ENCODE data around the gene HCAR1.
"Not testable (repeated sequence)": the region's sequence is repeated elsewhere in the genome, so short reads cannot be mapped to it uniquely, and the experiment has no call there.

The HCAR1 gene

DNA sequence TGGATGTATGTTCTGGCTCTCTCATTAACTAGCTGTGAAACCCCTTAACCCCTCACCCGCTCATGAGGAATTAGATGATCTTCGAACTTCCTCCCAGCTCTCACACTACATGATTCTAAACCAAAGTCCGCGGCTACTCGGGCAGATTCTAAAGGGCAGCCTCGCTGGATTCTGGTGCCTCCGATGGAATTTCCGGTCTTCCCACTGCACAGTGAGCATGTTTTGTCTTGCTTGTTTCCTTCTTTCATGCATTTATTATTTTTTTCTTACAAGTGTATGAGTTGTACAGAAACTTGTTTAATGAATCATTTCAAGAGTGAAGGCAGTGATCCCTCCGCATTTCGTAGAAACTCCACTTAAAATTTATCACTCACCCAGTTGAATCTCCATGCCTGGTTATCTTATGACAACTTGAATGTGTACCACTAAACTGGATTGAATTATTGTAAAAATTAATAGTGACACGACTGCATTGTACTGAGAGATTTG is 9.5 kb downstream of the HCAR1 start:
- DNase-seq (ENCODE audit: low spot score), result no peak

DNA sequence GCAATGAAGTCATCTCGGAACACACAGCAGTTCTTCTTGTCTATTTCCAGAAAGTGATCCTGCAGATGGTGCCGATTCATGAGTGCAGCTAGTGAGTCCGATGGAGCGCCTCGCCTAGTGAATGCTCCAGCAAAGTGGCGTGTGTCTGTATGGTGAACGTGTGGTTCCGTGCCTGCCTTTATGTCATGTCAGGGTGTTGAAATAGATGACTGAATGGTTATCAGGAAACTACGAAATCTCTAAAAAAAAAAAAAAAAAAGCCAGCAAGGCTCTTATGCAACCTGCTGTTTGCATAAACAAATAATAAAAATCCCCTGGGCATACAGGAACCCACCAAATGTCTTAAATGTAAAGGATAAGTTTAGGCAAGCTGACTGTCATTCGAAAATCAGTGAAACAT is 14.0 kb downstream of the HCAR1 start, which contains the start of gene HCAR3:
Gene HCAR3 (minus strand): TSS at position 154 of the 400 bp plus-strand sequence. CDS start 74 bp downstream, at position 80.
- DNase-seq (ENCODE audit: low spot score), result not testable (repeated sequence)

DNA sequence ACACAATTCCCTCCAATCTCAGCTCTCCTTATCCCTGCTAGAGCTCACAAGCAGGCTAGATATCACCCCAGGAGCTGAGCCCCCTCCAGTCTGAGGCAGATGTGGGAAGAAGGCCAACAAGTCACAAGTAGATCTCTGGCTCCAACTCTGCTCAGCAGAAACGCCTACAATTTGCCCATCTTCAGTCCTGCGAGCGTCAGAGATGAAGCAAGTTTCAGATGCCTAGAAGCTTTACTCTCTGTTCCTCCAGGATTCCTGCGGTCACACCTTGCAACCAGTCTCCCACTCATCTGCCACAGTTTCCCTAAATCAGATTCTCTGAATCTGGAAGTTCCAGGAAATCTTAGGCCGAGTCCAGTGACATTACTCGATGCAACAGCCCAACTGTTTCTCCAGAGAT is 15.4 kb downstream of the HCAR1 start:
- not testable (repeated sequence) for DNase-seq (ENCODE audit: low spot score)

DNA sequence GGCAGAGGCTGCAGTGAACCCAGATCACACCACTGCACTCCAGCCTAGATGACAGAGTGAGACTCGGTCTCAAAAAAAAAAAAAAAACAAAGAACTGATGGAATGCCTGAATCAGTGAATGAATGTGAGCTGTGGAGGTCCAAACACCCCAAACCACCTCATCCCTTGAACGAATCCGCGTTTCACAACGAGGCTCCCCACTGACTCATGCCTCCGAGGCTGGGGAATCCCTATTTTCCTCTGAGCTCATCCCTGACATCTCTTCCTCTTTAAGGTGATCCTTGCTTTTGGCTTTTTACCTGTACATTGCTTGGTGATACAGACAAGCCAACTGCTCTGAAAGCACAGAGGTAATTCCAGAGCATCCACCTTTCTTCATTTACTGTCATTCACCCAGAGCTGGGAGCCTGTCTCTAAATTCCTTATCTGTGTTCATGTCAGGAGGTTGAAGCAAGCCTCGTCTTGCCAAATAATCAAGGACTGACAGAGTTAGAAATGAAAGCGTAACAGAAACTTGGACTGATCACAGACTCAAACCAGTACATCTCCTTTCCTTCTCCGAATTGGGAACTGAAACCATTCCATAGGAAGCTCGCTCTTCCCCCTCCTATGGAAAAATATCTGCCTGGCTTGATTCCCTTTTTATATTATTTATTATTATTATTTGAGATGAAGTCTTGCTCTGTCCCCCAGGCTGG is 17.0 kb downstream of the HCAR1 start:
- DNase-seq (ENCODE audit: low spot score), result not testable (repeated sequence)

DNA sequence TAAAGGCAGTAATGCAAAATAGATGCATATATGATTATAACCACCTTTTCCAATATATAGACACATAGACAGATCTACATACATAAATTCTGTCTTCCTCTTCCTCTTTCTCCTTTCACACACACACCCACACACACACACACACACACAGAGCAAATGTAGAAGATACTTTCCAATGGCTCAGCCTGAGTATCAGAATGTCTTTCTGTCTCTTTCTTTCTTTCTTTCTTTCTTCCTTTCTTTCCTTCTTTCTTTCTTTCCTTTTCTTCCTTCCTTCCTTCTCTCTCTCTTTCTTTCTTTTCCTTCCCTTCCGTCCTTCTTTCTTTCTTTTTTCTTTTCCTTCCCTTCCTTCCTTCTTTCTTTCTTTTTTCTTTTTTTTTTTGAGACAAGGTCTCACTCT is 19.4 kb downstream of the HCAR1 start:
- DNase-seq (ENCODE audit: low spot score), result not testable (repeated sequence)

DNA sequence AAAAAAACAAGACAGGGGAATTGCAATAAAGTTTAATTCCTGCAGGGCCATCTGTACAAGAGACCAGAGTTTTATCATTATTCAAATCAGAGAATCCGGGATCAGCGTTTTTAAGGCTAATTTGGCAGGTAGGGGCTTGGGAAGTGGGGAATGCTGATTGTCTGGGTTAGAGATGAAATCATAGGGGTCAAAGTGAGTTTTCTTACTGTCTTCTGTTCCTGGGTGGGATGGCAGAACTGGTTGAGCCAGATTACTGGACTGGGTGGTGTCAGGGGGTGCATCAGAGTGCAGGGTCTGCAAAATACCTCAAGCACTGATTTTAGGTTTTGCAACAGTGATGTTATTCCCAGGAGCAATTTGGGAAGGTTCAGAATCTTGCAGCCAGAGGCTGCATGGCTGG is 20.3 kb downstream of the HCAR1 start:
- DNase-seq (ENCODE audit: low spot score), result not testable (repeated sequence)

DNA sequence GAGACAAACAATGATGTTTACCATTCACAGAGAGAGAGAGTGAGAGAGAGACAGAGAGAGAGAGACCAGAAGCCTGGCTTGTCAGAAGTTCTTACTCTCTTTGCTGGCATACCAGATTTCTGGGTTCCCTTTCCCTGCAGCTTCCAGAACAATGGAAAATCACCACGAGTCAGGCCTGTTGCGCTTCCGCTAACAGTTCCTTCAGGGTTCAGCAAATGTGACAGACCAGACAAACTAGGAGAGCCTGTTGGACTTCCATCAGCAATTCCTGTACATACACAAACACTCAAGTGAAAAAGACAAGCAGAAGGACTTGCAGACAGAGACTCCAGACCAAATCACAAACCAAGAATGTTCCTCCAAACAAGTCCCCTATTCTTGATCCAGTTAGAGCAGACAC is 21.4 kb downstream of the HCAR1 start:
- not testable (repeated sequence) for DNase-seq (ENCODE audit: low spot score)

DNA sequence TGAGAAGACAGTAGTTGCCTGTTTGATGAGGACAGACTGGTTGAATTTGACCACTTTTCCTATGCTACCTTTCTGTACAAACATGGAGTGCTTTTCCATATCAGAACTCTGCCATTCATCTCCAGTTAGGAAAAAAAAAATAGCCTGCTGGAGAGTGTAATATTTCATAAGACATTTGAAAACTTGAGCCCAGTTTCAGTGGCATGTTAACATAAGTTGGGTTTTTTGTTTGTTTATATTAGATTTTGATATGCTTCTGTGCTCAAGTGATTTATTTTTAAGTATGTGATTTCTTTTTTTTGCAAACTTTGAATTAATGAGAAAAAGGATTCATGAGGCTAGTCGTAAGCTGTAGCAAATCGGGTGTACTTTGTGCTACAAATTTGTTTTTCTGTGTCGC is 26.8 kb downstream of the HCAR1 start:
- DNase-seq (ENCODE audit: low spot score), result not testable (repeated sequence)

DNA sequence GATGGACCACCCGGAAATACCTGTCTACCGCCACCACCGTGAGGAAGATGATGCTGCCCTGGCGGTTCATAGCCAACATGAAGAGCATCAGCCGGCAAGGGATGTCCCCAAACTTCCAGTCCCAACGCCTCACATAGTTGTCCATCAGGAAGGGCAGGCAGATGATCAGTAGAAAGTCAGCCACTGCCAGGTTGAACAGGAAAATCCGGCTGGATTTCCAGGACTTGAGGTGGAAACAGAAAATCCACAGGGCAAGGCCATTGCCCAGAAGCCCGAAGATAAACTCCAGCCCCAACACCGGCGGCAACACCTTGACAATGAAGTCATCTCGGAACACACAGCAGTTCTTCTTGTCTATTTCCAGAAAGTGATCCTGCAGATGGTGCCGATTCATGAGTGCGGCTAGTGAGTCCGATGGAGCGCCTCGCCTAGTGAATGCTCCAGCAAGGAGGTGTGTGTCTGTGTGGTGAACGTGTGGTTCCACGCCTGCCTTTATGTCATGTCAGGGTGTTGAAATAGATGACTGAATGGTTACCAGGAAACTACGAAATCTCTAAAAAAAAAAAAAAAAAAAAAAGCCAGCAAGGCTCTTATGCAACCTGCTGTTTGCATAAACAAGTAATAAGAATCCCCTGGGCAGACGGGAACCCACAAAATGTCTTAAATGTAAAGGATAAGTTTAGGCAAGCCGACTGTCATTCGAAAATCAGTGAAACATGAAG is 27.6 kb downstream of the HCAR1 start, which contains the start of gene HCAR2:
Gene HCAR2 (minus strand): TSS at position 468 of the 722 bp plus-strand sequence. CDS start 74 bp downstream, at position 394.
- not testable (repeated sequence) for DNase-seq (ENCODE audit: low spot score)

DNA sequence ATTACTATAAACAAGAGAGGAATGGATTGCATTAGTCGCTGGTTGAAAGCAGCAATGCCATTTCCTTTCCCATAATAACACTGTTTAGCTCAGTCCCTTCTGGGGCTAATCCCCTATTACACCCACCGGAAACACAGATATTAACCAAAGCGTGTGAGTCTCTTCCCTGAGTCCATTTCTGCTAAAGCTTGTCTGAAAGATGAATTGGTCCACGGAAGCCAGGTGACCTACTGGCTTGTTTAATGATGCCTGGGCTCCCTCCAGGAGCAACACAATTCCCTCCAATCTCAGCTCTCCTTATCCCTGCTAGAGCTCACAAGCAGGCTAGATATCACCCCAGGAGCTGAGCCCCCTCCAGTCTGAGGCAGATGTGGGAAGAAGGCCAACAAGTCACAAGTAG is 29.2 kb downstream of the HCAR1 start:
- DNase-seq (ENCODE audit: low spot score), result not testable (repeated sequence)

DNA sequence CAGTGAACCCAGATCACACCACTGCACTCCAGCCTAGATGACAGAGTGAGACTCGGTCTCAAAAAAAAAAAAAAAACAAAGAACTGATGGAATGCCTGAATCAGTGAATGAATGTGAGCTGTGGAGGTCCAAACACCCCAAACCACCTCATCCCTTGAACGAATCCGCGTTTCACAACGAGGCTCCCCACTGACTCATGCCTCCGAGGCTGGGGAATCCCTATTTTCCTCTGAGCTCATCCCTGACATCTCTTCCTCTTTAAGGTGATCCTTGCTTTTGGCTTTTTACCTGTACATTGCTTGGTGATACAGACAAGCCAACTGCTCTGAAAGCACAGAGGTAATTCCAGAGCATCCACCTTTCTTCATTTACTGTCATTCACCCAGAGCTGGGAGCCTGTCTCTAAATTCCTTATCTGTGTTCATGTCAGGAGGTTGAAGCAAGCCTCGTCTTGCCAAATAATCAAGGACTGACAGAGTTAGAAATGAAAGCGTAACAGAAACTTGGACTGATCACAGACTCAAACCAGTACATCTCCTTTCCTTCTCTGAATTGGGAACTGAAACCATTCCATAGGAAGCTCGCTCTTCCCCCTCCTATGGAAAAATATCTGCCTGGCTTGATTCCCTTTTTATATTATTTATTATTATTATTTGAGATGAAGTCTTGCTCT is 30.5 kb downstream of the HCAR1 start:
- not testable (repeated sequence) for DNase-seq (ENCODE audit: low spot score)

DNA sequence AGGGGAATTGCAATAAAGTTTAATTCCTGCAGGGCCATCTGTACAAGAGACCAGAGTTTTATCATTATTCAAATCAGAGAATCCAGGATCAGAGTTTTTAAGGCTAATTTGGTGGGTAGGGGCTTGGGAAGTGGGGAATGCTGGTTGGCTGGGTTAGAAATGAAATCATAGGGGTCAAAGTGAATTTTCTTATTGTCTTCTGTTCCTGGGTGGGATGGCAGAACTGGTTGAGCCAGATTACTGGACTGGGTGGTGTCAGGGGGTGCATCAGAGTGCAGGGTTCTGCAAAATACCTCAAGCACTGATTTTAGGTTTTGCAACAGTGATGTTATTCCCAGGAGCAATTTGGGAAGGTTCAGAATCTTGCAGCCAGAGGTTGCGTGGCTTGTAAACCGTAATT is 33.7 kb downstream of the HCAR1 start:
- not testable (repeated sequence) for DNase-seq (ENCODE audit: low spot score)

DNA sequence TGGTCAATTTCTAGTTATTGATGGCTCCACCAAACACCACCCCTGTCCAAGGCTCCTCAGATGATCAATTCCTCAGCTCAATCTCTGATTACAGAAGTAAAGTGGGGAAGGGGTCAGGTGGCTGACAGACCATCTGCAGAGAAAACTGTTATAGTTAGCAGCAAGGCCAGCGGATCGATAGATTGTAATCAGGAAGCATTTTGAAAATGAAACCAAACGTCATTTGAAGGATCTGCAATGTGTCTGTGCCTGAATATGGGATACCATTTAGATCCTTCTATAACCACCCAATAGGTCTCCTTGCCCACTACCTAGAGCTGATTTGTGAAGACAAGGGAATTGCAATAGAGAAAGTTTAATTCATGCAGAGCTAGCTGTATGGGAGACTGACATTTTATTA is 39.1 kb downstream of the HCAR1 start:
- DNase-seq (ENCODE audit: low spot score), result no peak

DNA sequence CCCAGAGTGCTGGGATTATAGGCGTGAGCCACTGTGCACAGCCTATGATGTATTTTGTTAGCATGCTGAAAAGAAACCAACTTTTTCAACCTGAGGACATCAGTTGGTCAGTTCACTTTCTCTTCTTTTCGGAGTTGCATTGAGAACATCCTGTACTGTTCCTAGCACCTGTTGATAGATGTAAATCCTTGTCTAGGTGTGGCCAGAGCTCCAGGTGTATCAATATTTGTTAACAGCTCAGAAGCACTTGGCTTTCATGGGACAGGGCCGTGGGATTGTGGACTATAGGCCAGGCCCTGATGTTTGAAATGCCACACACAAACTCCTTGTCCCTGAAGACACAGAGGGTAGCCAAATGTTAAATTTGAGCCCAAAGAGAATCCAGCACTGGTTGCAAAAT is 42.4 kb downstream of the HCAR1 start:
- no peak for DNase-seq (ENCODE audit: low spot score)

DNA sequence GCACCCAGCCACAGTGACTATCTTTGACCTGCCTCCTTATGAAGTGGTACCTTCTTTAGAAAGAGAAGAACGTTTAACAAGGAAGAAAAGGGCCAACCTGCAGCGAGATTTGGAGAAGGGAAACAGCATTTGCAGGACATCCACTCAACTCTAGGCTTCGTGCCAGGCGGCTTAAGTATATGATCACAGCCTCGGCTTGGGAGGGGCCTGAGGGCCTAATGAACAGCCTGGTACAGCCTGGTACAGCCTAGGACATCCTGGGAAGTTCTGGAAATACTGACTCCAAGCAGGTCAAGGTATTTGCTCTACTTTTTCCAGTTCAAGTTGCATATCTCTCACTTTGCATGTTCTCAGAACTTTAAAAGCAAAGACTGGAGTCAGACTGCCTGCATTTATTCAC is 43.6 kb downstream of the HCAR1 start:
- no peak for DNase-seq (ENCODE audit: low spot score)

DNA sequence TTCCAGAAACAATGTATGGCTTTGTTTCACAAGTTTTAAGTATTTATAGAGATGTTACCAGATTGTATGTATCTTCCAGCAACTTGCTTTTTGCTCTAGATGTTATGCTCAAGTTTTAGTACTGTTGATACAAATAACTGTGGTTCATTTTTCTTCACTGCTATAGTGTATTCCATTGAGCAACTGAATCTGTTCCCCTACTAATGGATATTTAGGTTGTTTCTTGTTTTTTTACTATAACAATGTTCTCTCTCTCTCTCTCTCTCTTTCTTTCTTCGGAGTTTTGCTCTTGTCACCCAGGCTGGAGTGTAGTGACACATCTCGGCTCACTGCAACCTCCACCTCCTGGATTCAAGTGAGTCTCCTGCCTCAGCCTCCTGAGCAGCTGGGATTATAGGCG is 44.1 kb downstream of the HCAR1 start:
- DNase-seq (ENCODE audit: low spot score), result no peak

DNA sequence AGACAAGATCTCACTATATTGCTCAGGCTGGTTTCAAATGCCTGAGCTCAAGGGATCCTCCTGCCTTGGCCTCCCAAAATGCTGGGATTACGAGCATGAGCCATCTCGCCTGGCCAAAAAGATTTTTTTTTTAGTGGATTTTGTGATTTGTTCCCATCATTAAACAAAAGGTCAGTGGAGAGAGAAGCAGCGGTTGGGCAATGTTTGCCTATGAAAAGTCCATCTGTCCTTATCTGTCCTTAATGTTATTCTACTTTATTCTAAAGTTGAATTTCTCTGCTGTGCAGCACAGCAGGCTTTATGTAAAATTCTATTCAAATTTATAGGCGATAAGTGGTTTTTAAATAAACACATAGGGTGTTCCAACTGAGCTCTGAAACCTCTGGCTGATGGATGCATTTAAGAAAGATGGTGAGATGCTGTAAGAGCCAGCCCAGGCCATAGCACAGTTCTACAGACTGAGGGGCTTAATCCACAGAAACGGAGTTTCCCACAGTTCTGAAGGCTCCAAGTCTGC is 46.3 kb downstream of the HCAR1 start:
- DNase-seq (ENCODE audit: low spot score), result no peak

DNA sequence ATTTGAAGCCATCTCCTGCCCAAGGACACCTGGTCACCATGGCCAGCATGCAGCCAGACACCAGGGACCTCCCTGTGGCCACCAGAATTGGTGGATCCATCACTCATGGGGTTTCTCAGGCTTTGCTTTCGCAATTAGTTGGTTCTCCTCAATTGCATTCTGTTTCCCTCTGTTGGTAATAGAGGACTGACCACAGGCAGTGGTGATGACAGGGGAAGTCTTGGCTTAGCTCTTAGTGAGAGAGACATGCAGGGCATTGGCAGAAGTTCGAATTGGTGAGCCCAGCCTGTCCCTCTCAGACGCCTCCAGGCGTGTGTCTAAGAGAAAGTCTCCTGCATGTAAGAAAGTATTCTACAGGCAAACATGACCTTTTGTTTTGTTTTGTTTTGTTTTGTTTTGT is 48.8 kb downstream of the HCAR1 start:
- DNase-seq (ENCODE audit: low spot score), result peak; percentile 25

DNA sequence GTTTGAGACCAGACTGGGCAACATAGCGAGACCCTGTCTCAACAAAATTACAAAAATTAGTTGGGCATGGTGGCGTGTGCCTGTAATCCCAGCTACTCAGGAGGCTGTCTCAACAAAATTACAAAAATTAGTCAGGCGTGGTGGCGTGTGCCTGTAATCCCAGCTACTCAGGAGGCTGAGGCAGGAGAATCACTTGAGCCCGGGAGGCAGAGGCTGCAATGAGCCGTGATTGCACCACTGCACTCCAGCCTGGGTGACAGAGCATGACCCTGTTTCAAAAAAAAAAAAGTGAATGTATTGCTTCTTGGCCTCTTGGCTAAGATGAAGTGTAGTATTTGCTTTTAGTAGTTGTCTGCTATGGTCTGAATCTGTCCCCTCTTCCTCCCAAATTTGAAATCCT is 49.7 kb downstream of the HCAR1 start:
- DNase-seq (ENCODE audit: low spot score), result not testable (repeated sequence)

DNA sequence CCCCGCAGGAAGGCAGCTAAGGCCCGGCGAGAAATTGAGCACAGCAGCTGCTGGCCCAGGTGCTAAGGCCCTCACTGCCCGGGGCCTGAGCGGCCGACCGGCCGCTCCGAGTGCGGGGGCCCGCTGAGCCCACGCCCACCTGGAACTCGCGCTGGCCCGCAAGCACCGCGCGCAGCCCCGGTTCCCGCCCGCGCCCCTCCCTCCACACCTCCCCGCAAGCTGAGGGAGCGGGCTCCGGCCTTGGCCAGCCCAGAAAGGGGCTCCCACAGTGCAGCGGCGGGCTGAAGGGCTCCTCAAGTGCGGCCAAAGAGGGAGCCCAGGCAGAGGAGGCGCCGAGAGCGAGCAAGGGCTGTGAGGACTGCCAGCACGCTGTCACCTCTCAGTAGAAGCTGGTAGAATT is 53.9 kb downstream of the HCAR1 start:
- not testable (repeated sequence) for DNase-seq (ENCODE audit: low spot score)
